GM18511 (cell line): ENCODE measurements around the gene SFXN3.

Experiments used
- ATAC-seq: cut with Tn5 transposase; IDR thresholded peaks from one replicate; pipeline ENCODE4 v1.9.1; 2021; ENCODE audit warnings: mild to moderate bottlenecking, moderate library complexity; ENCODE audit not compliant: unreplicated experiment

SFXN3 gene

DNA sequence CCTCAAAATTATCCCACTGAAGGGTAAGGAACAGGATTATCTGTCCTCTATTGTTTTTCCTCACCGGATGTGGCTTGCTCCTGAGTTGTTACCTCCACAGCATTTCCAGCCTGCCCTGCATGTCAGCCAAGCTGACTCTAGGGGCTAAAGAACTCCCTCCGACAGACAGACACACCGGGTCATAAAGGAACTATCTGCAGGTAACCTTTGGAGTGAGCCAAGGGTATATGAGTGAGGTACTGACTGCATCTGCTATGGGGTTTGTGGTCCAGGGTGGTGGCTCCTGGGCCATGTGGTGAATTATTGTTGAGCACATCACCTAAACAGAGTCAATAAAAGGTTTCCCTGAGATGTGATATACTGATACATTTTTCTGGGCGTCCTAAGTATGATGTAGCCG lies 23.8 kb downstream of the SFXN3 start:
- no peak for ATAC-seq

DNA sequence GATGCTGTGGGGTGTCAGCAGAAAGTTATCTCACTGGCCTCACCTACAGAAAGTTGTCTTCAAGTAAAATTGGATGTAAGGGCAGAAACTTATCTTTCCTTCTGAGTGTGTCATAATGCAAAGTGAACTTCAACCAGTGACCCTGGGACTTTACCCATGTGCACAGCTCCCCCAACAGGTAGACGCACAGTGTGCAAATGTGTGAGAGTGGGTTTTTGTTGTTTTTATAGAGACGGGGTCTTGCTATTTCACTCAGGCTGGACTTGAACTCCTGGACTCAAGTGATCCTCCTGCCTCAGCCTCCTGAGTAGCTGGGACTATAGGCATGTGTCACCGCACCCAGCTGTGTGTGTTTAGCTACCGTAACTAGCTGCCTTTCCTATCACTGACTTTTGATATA lies 24.4 kb downstream of the SFXN3 start:
- ATAC-seq: no peak

DNA sequence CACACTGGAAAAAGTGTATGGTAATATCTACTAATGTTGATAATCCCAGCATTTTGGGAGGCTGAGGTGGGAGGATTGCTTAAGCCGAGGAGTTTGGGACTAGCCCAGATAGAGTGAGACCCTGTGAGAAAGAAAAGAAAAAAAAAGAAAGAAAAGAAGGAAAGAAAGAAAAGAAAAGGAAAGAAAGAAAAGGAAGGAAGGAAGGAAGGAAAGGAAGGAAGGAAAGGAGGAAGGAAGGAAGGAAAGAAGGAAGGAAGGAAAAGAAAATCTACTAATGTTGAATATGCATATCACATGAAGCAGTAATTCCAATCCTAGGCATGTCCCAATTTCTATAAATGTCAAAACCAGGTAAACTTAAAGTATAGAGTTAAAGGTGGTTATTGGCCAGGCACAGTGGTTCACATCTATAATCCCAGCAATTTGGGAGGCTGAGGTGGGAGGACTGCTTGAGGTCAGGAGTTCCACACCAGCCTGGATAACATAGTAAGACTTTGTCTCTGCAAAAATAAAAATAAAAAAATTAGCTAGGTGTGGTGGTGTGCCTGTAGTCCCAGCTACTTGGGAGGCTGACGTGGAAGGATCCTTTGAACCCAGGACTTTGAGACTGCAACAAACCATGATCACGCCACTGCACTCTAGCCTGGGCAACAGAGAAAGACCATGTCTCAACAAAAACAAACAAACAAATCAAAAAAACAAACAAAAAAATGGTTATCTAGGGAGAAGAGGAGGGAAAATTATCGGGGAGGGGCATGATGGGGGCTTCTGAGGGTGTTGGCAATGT lies 25.5 kb downstream of the SFXN3 start:
- ATAC-seq: no peak

DNA sequence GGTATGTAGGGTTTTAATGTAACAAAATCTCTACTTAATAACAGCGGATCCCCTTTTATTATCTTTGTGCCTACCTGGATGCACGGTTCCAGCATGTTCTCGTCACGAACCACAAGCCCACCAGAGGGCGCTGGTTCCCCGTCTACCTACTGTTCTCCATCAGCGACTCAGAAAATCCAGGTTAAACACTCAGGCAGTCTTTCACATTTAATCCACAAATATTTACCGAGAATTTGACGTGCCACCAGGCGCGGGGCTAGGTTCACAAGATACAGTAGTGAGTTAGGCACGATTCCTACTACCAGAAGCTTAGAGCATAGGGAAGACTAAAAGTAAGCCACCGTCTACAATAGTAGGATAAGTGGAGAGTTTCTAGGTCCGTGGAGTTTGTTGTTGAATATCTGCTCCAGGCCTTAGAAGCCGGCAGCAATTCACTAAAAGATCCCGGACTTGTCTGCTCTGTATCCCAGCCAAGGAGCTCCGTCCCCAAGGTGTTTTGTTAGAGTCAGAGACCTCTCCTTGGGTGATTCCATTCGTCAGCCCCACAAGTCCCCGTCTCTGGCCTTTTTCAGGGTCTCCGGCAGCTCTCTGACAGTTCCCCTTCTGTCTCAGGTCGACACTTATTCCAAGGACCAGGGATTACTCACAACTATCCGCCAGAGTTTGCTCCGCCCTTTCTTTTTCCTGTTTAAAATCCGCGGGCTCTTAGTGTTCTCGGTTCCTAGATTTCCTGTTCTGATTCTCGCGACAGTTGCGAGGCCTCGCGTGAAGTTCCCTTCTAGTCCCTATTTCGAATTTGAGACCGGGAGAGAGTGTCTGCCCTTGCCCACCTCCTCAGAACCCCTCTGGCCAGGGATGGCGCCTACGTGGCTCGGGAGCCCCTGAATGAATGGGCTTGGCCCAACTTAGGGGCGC lies 29.3 kb downstream of the SFXN3 start:
- peak; percentile 50 for ATAC-seq

DNA sequence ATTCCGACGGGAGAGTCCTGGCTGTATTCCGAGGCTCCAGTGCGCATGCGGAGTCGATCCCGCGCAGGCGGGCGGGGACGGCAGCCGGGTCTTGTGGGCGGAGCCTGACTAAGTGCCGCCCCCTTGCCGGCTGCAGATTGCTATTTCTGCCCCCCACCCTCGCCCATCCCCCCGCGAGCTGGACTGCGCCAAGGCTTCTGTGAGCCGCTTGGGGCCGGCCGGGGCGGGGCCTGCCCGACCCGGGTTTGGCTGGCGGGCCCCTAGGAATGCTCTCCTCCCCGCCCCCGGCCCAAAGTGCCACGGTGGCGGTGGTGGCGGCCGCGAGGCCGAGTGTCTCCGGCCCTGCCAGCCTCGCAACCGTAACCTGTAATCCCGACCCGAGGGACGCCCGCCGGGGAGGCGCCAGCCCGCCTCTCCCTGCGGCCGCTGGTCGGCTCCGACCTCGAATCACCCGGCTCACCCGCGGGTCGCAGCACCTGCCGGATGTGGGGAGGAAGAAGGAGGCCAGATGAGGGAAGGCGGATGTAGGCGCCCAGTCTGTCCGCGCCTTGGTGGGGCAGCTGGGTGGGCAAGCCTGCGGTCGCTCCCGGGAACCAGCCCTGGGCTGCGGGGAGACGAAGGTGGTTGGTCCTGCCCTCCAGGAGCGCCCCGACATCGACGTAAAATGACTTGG lies 30.1 kb downstream of the SFXN3 start:
- peak; percentile 66 for ATAC-seq

DNA sequence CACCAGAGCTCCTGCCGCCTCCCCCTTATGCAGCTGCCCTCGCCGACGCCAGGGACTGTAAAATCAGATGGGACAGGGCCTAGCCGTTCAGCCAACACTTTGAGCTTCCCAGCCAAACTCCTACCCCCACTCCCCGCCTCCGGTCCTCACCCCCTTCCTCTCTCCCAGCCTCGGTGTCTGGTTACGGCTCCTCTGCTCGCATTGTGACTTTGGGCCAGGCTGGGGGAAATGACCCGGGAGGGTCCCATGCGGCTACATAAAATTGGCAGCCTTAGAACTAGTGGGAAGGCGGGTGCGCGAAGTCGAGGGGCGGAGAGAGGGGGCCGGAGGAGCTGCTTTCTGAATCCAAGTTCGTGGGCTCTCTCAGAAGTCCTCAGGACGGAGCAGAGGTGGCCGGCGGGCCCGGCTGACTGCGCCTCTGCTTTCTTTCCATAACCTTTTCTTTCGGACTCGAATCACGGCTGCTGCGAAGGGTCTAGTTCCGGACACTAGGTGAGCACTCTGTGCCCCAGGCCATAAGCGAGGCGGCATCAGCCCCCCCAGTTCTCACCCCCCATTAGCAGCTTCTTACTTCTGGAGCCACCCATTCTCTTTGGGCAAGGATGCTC lies 30.7 kb downstream of the SFXN3 start, which contains the start of gene KAZALD1:
TSS of gene KAZALD1 (plus strand) at position 366 of the 608 bp plus-strand sequence. CDS start 604 bp downstream, outside the sequence.
- peak; percentile 7 for ATAC-seq

DNA sequence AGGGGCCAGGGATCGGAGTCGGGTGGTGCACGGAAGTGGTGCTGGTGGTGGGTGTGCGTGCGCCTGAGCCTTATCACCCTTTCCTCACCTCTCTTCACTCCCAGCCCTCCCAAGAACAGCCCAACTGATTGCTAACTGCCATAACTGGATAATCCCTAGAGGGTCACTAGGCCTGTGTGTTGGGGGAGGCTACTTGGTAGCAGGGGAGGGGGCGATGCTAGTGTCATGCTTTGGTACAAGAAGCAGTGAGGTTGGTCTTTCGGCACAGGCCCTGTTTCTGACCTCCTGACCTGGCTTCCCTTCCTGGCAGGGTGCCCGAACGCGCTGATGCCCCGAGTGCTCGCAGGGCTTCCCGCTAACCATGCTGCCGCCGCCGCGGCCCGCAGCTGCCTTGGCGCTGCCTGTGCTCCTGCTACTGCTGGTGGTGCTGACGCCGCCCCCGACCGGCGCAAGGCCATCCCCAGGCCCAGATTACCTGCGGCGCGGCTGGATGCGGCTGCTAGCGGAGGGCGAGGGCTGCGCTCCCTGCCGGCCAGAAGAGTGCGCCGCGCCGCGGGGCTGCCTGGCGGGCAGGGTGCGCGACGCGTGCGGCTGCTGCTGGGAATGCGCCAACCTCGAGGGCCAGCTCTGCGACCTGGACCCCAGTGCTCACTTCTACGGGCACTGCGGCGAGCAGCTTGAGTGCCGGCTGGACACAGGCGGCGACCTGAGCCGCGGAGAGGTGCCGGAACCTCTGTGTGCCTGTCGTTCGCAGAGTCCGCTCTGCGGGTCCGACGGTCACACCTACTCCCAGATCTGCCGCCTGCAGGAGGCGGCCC lies 31.4 kb downstream of the SFXN3 start:
- no peak for ATAC-seq

DNA sequence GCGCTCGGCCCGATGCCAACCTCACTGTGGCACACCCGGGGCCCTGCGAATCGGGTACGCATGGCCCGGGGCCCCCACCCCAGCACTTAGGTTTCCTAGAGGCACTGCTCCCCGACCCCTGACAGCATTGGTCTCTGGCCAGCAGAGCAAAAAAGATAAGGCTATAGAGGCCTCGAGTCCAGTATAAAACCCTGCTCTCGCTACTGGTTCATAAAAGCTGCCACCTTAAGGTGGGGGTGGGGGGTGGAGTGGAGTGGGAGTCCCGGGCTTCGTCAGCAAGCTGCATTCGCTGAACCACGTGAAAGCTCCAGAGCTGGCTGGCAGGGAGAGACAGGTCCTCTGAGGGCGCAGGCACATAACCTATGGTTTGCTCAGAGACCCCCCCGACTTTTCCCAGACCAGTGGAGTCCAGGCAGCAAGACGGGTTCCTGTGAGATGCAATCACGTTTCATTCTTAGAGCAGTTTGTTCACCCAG lies 32.1 kb downstream of the SFXN3 start:
- ATAC-seq: no peak

DNA sequence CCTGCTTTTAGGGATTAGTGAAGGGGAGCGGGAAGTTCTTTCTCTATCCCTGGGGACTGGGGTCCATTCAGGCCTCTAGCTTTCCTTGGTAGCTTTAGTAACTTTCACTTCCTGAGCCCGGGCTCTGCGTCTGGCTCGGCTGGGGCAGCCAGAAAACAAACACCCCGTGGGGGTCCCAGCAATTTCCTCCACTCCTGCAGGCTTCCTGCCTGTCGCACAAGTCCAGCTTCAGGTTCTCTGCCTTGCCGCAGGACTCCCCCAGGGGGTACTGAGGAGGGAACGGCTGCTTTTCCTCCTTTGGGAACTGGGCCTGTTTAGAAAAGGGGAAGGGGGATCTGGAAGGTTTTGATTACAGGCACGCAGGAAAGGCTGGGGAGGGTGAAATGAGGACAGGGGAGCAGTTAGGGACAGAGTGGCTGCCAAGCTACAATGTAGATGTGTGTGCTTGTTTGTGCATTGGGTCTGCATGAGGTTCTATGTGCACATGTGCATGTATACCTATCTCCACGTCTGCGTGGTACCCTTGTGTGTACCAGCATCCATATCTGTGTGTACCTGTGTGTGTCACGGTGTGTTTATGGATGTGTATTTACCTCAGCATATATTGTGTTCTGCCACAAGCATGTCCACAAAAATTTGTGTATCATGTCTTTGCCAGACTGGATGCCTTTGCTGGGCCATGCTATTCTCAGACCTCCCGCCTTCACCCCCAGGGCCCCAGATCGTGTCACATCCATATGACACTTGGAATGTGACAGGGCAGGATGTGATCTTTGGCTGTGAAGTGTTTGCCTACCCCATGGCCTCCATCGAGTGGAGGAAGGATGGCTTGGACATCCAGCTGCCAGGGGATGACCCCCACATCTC lies 32.7 kb downstream of the SFXN3 start:
- ATAC-seq: no peak

DNA sequence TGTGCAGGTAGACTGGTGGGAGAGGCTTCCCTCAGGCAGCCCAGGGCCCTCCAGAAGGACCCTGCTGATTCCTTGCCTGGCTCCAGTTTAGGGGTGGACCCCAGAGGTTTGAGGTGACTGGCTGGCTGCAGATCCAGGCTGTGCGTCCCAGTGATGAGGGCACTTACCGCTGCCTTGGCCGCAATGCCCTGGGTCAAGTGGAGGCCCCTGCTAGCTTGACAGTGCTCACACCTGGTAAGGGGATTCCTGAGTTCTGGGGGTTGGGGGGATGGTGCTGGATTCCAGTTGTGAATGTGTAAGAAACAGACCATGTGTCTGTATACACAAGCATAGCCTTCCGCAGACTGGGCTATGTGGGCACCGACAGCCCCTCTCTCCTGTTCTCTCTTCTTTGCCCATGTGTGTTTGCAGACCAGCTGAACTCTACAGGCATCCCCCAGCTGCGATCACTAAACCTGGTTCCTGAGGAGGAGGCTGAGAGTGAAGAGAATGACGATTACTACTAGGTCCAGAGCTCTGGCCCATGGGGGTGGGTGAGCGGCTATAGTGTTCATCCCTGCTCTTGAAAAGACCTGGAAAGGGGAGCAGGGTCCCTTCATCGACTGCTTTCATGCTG lies 33.5 kb downstream of the SFXN3 start:
- no peak for ATAC-seq

DNA sequence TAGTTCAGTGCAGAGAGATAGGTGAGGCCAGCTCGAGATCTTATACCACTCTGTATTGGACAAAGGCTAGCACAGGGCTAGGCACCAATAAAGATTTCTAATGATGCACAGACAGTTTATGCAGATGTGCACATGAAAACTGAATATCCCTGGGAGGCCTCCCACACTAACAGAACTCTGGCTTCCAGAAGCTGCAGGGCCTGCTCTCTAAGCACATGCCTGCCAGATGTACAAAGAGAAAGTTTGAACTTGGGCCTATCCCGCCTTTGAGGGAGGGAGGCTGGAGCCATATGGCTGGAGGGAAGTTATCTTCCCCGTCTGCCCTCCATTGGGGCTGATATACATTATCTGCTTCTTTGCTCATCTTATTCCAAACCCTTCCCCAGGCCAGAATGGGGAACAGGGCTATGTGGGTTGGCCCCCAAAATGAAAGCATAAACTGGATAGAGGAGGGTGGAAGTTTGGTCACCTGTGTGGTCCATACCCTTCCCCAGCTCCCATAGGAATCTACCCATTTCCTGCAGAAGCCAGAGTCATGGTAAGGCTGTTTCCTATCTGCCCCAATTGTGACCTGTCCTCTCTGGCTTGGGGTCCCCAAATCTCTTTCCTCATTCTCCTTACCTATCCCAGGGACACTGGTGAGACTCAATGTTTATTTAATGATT lies 34.6 kb downstream of the SFXN3 start:
- ATAC-seq: no peak

DNA sequence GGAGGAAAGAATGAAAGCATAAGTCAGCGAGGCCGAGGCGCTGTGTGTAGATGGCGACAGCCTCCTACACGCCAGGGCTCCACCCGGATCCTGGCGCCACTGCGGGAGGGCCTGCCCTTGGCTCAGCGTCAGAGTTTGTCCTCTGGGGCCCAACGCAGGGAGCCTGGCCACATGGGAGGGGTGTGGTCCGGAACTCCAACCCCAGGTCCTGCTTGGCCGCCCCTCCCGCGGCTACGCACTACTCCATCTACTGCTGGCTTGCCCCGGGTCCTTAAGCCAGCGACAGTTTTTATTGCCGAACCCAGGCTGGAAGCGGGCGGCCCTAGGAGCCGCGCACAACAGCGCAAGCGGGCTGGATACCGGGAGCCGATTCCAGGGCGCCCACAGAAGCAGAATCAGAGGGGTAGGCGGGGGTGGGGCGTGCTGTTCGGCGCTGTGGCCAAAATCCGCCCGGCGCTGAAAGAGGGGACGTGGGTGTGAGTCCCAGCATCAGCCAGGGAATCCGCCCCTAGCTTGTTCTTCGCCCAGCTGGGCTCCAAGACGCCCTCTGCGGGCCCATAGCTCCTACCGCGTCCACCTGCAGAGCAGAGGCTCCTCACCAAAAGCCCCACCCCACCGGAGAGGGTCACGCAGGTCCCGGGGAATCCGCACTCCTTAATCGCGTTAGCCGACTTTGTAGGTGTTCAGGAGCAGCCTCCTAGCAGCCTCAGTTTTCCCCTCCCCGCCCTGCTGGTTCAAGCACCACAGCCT lies 35.3 kb downstream of the SFXN3 start:
- no peak for ATAC-seq

DNA sequence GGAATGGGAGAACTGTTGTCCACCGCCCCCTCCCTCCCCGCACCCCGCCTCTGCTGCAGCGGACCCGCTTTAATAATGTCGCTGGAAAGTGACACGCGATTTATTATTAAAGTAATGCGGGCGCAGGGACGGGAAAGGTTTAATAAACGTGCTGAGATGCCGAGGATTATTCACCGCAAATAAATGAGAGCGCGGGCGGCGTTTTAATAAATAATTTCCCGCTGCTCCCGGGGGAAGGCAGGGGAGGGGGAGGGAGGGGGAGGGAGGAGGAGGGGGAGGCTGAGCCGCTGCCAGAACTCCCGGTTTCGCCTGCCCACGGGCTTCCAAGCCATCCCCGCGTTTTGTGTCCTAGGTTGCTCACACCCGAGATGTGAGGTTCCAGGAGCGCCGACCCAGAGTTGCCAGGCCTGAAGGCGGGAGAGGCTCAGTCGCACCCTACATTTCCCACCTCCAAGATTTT lies 35.9 kb downstream of the SFXN3 start:
- no peak for ATAC-seq

DNA sequence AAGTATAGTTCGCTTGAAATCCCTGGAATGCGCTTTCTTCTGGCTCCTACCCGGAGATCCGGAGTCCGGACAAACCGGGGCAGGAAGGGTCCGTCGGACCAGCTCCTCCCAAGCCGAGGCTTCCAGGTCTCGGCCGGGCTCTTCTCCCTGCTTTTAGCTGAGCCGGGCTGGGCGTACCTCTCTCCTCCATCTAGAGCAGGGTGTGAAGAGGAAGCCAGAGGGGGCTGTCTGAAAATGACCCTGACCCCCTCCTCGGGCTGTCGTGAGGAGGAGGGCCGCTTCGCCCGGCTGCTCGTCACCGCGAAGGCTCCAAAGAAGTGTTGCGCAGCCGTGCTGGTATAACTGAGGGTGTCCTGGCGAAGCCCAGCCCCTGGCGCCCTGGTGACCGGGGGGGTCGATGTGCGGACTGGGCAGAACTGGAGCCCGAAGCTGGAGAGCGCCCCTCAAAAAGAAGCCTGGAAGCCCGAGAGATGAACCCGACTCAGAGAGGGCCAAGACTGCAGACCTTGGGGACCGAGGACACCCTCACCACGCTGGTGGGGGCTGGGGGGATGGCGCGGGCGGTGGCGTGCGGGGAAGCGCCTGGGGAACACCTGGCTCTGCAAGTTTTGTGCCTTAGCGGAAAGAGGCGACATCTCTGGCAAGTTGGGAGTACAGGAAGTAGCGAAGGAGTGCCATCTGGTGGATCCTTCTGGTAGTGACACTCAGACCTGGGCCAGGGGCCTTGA lies 36.5 kb downstream of the SFXN3 start:
- peak; percentile 61 for ATAC-seq

DNA sequence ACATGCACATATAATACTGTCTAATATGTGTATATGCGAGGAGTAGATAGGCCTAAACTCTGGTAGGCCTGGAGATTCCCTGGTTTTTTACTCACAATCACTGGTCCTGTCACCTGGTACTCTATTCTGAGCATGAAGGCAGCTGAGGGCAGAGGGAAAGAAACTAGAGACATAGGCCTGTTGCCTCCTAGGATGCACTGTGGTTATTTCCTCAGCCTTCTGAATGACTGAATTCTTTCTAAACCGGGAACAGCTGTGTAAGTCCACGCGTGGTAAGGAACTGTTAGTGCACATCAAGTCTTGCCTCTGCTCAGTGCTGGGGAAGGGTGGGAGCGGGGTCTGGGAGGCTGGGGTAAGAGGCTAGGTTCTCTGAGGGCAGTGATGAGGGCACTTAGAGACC lies 38.4 kb downstream of the SFXN3 start:
- ATAC-seq: no peak

DNA sequence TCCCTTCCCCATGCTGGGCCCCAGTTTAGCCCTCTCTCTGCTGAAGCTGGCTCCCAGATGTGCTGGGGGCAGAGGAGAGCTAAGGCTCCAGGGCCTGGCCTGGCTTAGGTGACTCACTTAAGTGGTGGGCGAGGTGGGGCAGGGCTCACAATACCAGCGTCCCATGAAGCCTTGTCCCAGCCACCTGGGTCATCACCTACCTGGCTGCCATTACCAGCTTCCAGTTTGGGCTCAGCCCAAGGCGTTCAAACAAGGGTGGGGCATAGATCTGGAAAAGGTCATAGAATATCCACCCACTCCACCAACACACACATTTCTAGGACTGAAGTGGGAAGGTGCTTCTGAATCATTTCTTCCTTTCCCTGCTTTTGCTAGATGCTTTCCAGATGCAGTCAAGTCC lies 39.1 kb downstream of the SFXN3 start:
- ATAC-seq: no peak
